Measurements from ENCODE around the gene CTAGE6. TPM values are rescaled to one million over a fixed set of nuclear protein-coding genes. Genes with fewer than 3 reads are reported as not detected.
"Not testable (repeated sequence)": the region's sequence is repeated elsewhere in the genome, so short reads cannot be mapped to it uniquely, and the experiment has no call there.

CTAGE6 gene
- not detected for total RNA-seq (2021; ENCODE audit: unreplicated experiment)
- not detected in 2 replicates for polyA plus RNA-seq (2012)
- percentile 20 among the genes with signal in this experiment for Bru-seq, nascent RNA
- BruChase-seq, experiment 1, labeled RNA remaining after a 6-hour chase, result percentile 15 among the genes with signal in this experiment
- not detected for BruChase-seq, experiment 2, labeled RNA remaining after a 2-hour chase
- long read RNA-seq, result 0 reads

GRCh38 chr7:143757596-143757995, at the start of gene CTAGE6:
TSS of gene CTAGE6 (minus strand) at chr7:143757696. CDS start at chr7:143757658, 38 bp downstream.
- H3K9me3 ChIP-seq (ENCODE audit: control insufficient read depth in 1 of 2, insufficient read depth in 1 of 2, low read depth in 1 of 2, low read length in 2 of 2); RAD21 ChIA-PET (ENCODE audit: low non-redundant PET in 1 of 2, low total read pairs in 2 of 2, uncharacterized antibody in 2 of 2, unreplicated experiment in 2 of 2); H3K27me3 ChIP-seq (ENCODE audit: insufficient read depth, low read length); H4K20me1 ChIP-seq (ENCODE audit: insufficient read depth); H3K79me2 ChIP-seq (ENCODE audit: insufficient read depth, low read length); H3K27ac ChIP-seq (ENCODE audit: low read depth, low read length); CTCF ChIA-PET; ATAC-seq; H3K4me2 ChIP-seq (ENCODE audit: low read length); DNase-seq (ENCODE audit: low read depth, low spot score); H3K9me2 ChIP-seq (ENCODE audit: insufficient read depth); H3K4me1 ChIP-seq (ENCODE audit: control insufficient read depth in 1 of 2, insufficient read depth in 2 of 2, low read length in 2 of 2); intact Hi-C loops (cut with micrococcal nuclease); H3K9ac ChIP-seq (ENCODE audit: low read length); H2AFZ ChIP-seq (ENCODE audit: low read depth, low read length, poor library complexity, severe bottlenecking); H3K36me3 ChIP-seq (ENCODE audit: control insufficient read depth in 1 of 2, insufficient read depth in 2 of 2, low read length in 2 of 2); POLR2A ChIA-PET; H3K4me3 ChIP-seq (replicated peaks in 1 of 2; ENCODE audit: low read depth in 1 of 2, low read length in 2 of 2): not testable (repeated sequence)
- BruUV-seq (replicated peaks), result TSS peak; percentile 81

- H3K27ac ChIP-seq (ENCODE audit: low read depth, low read length); H3K4me1 ChIP-seq (ENCODE audit: control insufficient read depth in 1 of 2, insufficient read depth in 2 of 2, low read length in 2 of 2); H3K9me3 ChIP-seq (ENCODE audit: control insufficient read depth in 1 of 2, insufficient read depth in 1 of 2, low read depth in 1 of 2, low read length in 2 of 2); DNase-seq (ENCODE audit: low read depth, low spot score); H3K9ac ChIP-seq (ENCODE audit: low read length); H3K79me2 ChIP-seq (ENCODE audit: insufficient read depth, low read length); POLR2A ChIA-PET; H3K27me3 ChIP-seq (ENCODE audit: insufficient read depth, low read length); BruUV-seq (replicated peaks); RAD21 ChIA-PET (ENCODE audit: low non-redundant PET in 1 of 2, low total read pairs in 2 of 2, uncharacterized antibody in 2 of 2, unreplicated experiment in 2 of 2); H4K20me1 ChIP-seq (ENCODE audit: insufficient read depth); H3K4me3 ChIP-seq (replicated peaks in 1 of 2; ENCODE audit: low read depth in 1 of 2, low read length in 2 of 2); H3K4me2 ChIP-seq (ENCODE audit: low read length); H3K36me3 ChIP-seq (ENCODE audit: control insufficient read depth in 1 of 2, insufficient read depth in 2 of 2, low read length in 2 of 2); CTCF ChIA-PET; H2AFZ ChIP-seq (ENCODE audit: low read depth, low read length, poor library complexity, severe bottlenecking); intact Hi-C loops (cut with micrococcal nuclease); ATAC-seq; H3K9me2 ChIP-seq (ENCODE audit: insufficient read depth): not testable (repeated sequence)
Measured at GRCh38 chr7:143806664-143807071, 49.2 kb upstream of the CTAGE6 start.

GRCh38 chr7:143797896-143798290, 40.4 kb upstream of the CTAGE6 start:
- H3K9ac ChIP-seq (ENCODE audit: low read length); H3K36me3 ChIP-seq (ENCODE audit: control insufficient read depth in 1 of 2, insufficient read depth in 2 of 2, low read length in 2 of 2); ATAC-seq; POLR2A ChIA-PET; H3K79me2 ChIP-seq (ENCODE audit: insufficient read depth, low read length); H3K27me3 ChIP-seq (ENCODE audit: insufficient read depth, low read length); DNase-seq (ENCODE audit: low read depth, low spot score); H3K9me3 ChIP-seq (ENCODE audit: control insufficient read depth in 1 of 2, insufficient read depth in 1 of 2, low read depth in 1 of 2, low read length in 2 of 2); H3K27ac ChIP-seq (ENCODE audit: low read depth, low read length); H2AFZ ChIP-seq (ENCODE audit: low read depth, low read length, poor library complexity, severe bottlenecking); BruUV-seq (replicated peaks); H3K4me1 ChIP-seq (ENCODE audit: control insufficient read depth in 1 of 2, insufficient read depth in 2 of 2, low read length in 2 of 2); H3K9me2 ChIP-seq (ENCODE audit: insufficient read depth); H3K4me2 ChIP-seq (ENCODE audit: low read length); H4K20me1 ChIP-seq (ENCODE audit: insufficient read depth); RAD21 ChIA-PET (ENCODE audit: low non-redundant PET in 1 of 2, low total read pairs in 2 of 2, uncharacterized antibody in 2 of 2, unreplicated experiment in 2 of 2); CTCF ChIA-PET; intact Hi-C loops (cut with micrococcal nuclease); H3K4me3 ChIP-seq (replicated peaks in 1 of 2; ENCODE audit: low read depth in 1 of 2, low read length in 2 of 2): not testable (repeated sequence)

GRCh38 chr7:143797119-143797895, 39.8 kb upstream of the CTAGE6 start:
- DNase-seq (ENCODE audit: low read depth, low spot score); intact Hi-C loops (cut with micrococcal nuclease); H3K9me3 ChIP-seq (ENCODE audit: control insufficient read depth in 1 of 2, insufficient read depth in 1 of 2, low read depth in 1 of 2, low read length in 2 of 2); H3K79me2 ChIP-seq (ENCODE audit: insufficient read depth, low read length); POLR2A ChIA-PET; CTCF ChIA-PET; ATAC-seq; H3K4me1 ChIP-seq (ENCODE audit: control insufficient read depth in 1 of 2, insufficient read depth in 2 of 2, low read length in 2 of 2); RAD21 ChIA-PET (ENCODE audit: low non-redundant PET in 1 of 2, low total read pairs in 2 of 2, uncharacterized antibody in 2 of 2, unreplicated experiment in 2 of 2); H4K20me1 ChIP-seq (ENCODE audit: insufficient read depth); H2AFZ ChIP-seq (ENCODE audit: low read depth, low read length, poor library complexity, severe bottlenecking); H3K27me3 ChIP-seq (ENCODE audit: insufficient read depth, low read length); H3K4me2 ChIP-seq (ENCODE audit: low read length); H3K9ac ChIP-seq (ENCODE audit: low read length); H3K36me3 ChIP-seq (ENCODE audit: control insufficient read depth in 1 of 2, insufficient read depth in 2 of 2, low read length in 2 of 2); H3K27ac ChIP-seq (ENCODE audit: low read depth, low read length); H3K9me2 ChIP-seq (ENCODE audit: insufficient read depth); H3K4me3 ChIP-seq (replicated peaks in 1 of 2; ENCODE audit: low read depth in 1 of 2, low read length in 2 of 2); BruUV-seq (replicated peaks): not testable (repeated sequence)

All from HCT116 (cell line).